ENCODE measurements around the gene MT4.
A peak's percentile ranks its signal among the peaks of the same experiment; 100 is the strongest.
"Not testable (repeated sequence)": the region's sequence is repeated elsewhere in the genome, so short reads cannot be mapped to it uniquely, and the experiment has no call there.

Gene MT4

GRCh38 chr16:56559109-56559508 is 5.8 kb upstream of the MT4 start:
- no peak for DNase-seq

GRCh38 chr16:56560447-56560846 is 4.4 kb upstream of the MT4 start:
- no peak for DNase-seq

GRCh38 chr16:56561126-56561525 is 3.7 kb upstream of the MT4 start:
- DNase-seq, result no peak

GRCh38 chr16:56569971-56570370 is 5.1 kb downstream of the MT4 start:
- no peak for DNase-seq

GRCh38 chr16:56571525-56571924 is 6.7 kb downstream of the MT4 start:
- DNase-seq, result no peak

DNA sequence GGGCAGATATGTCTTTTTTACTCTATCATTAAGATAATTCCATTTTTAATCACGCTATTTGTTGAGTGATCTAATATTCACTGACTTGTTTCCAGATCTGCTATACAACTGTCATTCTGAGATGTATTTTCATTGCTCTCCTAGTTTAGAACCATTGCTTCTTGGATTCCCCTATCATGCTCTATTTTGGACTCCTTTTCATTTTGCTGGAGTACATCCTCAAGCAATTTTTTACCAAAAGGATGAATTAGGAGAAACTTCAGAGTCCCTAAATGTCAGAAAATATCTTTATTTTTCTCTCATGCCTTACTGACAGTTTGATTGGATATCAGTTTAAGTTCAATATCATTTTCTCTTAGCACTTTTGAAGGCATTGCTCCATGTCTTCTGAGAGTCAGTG is 9.8 kb downstream of the MT4 start:
- no peak for DNase-seq

GRCh38 chr16:56576585-56577299 is 11.9 kb downstream of the MT4 start:
- peak; percentile 69 to 86 (median 82) for DNase-seq

GRCh38 chr16:56577300-56577625 is 12.4 kb downstream of the MT4 start:
- DNase-seq, result no peak

DNA sequence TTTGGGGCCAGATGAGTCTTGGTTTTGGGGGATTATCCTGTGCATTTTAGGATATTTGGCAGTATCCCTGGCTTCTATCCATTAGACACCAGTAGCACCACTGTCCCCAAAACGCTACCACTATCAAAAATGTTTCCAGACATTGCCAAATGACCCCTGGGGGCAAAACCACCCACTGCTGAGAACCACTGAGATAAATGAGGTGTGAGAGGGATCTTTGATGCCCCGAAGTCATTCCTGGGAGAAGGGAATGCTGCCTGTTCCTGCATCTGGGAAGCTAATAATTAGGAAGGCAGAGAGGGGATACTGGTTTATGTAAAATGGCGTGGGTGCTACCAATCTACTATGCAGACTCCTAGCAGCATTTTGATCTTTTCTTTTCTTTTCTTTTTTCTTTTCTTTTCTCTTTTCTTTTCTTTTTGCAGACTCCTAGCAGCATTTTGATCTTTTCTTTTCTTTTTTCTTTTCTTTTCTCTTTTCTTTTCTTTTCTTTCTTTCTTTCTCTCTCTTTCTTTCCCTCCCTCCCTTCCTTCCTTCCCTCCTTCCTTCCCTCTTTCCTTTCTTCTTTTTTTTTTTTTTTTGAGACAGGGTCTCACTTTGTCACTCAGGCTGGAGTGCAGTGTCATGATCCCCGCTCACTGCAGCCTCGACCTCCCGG is 15.6 kb downstream of the MT4 start:
- no peak for DNase-seq

GRCh38 chr16:56582911-56583310 is 18.0 kb downstream of the MT4 start:
- not testable (repeated sequence) for DNase-seq

DNA sequence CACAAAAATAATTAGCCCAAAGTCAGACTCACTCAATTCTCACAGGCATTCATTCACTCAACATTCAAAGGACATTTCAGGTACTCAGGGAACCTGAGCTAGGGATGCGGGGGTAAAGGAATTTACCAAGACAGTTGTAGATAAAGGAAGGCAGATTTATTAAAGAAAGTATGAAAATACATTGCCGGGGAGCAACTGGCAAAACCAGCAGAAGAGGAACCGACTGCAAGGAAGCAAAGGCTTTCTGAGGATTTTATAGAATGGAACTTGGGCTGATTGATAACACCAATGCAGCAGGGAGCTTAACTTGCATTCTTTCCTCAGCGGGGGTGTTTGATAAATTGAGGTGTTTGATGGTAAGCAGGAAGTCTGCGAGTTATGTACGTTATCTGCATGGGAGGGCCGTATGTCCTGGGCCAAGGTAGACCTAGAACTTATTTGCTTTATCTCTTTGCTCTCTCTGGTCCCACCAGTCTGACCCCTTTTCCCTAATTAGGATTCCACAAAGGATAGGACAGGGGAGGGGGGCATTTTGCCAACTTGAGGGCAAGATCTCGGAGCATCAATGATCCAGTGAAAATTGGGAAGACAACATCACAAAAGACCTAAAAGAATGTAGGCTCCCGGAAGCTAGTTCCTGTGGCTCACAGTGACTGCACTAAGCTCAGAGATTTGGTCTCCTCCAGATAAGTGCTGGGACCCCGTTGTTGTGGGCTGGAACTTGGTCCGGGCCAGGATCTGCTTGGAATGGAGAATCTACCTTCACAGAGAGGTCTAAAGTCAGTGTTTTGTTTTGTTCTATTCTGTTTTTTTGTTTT is 18.7 kb downstream of the MT4 start:
- DNase-seq, result no peak

- DNase-seq, result no peak
Measured at GRCh38 chr16:56584276-56584675, 19.4 kb downstream of the MT4 start.

- no peak for DNase-seq
Measured at GRCh38 chr16:56588781-56589140, 23.9 kb downstream of the MT4 start.

DNA sequence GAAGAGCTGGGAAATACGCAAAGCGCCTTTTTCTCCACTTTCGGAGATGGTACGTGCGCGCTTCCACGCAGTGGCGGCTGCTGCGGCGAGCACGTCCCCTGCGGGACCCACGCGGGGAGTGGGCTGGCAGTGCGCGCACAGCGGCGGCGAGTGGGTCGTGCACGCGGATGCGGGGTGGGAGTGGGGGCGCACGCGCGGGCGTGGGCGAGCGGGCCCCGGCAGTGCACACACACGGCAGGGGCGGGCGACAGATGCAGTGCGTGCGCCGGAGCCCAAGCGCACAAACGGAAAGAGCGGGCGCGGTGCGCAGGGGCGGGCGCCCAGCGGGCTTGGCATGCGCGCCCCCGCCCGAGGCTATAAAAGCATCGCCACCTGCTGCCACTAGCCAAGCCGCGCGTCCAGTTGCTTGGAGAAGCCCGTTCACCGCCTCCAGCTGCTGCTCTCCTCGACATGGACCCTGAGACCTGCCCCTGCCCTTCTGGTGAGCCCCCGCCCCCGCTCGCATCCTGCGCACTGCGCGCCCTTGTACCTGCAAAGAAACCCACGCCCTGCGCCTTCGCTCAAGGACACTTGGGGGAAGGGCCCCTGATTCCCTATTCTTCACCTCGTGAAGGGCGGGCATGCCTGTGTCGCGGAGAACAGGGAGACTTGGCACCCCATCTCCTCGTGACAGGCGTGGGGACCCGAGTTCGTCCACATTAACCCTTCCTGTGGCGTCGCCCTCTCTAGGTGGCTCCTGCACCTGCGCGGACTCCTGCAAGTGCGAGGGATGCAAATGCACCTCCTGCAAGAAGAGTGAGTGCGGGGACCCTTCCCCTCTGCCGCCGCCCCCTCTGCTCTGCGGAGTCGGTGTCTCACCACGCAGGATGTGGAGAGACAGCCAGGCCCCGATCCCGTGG is 24.5 kb downstream of the MT4 start, which contains the start of gene MT3:
TSS of gene MT3 (plus strand) at position 388 of the 899 bp plus-strand sequence. CDS start at position 451, 63 bp downstream.
- peak in 1 of 5 donors; percentile 17 for DNase-seq

- no peak for DNase-seq
Measured at GRCh38 chr16:56591377-56592060, 26.6 kb downstream of the MT4 start.

GRCh38 chr16:56593573-56594291 is 28.9 kb downstream of the MT4 start:
- no peak for DNase-seq

DNA sequence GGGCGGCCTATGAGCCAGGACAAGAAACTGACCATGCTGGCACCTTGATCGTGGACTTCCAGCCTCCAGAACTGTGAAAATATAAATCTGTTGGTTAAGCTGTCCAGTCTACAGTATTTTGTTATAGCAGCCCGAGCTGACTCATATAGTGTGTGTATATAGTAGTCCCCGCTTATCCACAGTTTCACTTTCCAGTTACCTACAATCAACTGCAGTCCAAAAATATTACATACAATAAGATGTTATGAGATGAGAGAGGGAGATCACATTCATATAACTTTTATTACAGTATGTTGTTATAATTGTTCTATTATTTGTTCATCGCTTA is 29.4 kb downstream of the MT4 start:
- no peak for DNase-seq

DNA sequence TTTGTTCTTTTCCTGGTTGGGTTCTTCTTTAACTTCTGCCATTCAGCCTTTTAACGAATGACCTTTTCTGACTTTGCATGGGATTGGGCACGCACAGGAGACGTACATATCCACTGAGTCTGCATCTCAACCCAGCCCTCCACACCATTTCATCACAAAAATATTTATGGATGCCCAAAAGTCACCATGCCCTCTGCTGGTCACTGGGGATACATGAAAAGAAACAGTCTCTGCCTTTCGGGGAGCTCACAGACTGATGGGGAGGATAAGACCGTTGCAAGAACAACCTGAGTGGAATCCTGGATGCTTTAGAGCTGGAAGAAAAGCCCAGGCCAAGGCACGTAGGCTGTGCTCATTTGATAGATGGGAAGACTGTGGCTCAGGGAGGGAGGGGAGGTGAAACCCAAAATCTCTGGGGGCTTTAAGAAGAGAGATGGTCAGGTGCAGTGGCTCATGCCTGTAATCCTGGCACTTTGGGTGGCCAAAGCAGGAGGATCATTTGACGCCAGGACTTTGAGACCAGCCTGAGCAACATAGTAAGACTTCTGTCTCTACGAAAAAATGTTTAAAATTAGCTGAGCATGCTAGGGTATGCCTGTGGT is 35.6 kb downstream of the MT4 start:
- peak in 1 of 5 donors; percentile 27 for DNase-seq

DNA sequence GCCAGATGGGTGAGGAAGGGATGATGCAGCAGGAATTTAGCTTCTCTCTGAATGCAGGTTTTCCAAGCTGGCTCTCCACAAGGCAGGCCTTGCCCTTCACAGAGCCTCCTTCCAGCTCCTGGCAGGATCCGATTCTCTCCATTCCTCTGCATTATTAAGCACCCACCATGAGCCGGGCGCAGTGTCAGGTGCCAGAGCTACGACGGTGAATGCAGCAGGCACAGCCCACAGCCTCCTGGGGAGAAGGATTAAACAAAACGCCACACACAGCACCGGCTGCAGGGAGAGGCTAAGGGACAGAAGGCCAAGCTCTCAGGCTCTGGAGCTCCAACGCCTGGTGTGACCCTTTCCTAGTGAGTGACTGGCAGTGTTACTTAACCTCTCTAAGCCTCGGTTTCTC is 36.5 kb downstream of the MT4 start:
- no peak for DNase-seq

DNA sequence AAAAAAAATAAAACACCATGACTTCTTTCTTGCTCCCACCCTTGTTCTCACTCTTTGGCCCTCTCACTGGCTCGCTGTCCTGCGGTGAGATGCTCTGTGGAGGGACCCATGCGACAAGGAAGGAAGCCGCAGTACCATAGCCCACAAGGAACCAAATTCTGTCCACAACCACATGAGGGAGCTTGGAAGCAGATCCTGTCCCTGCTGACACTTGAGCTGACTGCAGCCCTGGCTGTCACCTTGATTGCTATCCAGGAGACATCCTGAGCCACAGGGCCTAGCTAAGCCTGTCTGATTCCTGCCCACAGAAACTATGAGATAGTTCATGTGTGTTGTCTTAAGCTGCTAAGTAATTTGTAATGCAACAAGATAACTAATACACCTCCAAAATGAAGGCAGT is 38.7 kb downstream of the MT4 start:
- DNase-seq, result peak in 1 of 5 donors; percentile 23

GRCh38 chr16:56604966-56605365 is 40.1 kb downstream of the MT4 start:
- DNase-seq, result no peak

Measured in T-helper 1 cell (primary cell).